ENCODE measurements around the gene CLOCK. TPM values are rescaled to one million over a fixed set of nuclear protein-coding genes. Genes with fewer than 3 reads are reported as not detected.

The CLOCK gene
- total RNA-seq, 1 donor from 2014 or later: 34.2 TPM

- DNase-seq: no peak
- Histone ChIP-seq H3K4me3 (no peak overlapping the region), H3K4me1 (peaks cover 18% of the 10 kb centered on the region), H3K36me3 (no peaks in the 10 kb centered on the region), H3K27me3 (ENCODE audit: low read depth) (no peaks in the 10 kb centered on the region), H3K9me3 (replicated peaks) (no peaks in the 10 kb centered on the region), H3K27ac (replicated peaks) (no peak overlapping the region)
- TF ChIP-seq CTCF (IDR thresholded peaks at IDR 0.05; ENCODE audit: borderline replicate concordance): no peak
- intact Hi-C loops (cut with micrococcal nuclease): loop anchor here (10.0 kb wide), 1 partner anchor 195 kb away; the partner anchor contains the start of gene SRD5A3
Measured at GRCh38 chr4:55540271-55540670, 6.4 kb downstream of the CLOCK start.

GRCh38 chr4:55539658-55540057, 7.1 kb downstream of the CLOCK start:
- intact Hi-C loops (cut with micrococcal nuclease): loop anchor here (10.0 kb wide), 1 partner anchor 195 kb away; the partner anchor contains the start of gene SRD5A3
- no peak overlapping the region for H3K27ac ChIP-seq (replicated peaks)
- H3K27me3 ChIP-seq (ENCODE audit: low read depth): no peaks in the 10 kb centered on the region
- no peaks in the 10 kb centered on the region for H3K36me3 ChIP-seq
- peaks cover 12% of the 10 kb centered on the region for H3K4me1 ChIP-seq
- no peak overlapping the region for H3K4me3 ChIP-seq
- no peaks in the 10 kb centered on the region for H3K9me3 ChIP-seq (replicated peaks)
- DNase-seq: no peak
- TF ChIP-seq CTCF (IDR thresholded peaks at IDR 0.05; ENCODE audit: borderline replicate concordance): no peak

- Histone ChIP-seq H3K27me3 (ENCODE audit: low read depth) (no peaks in the 10 kb centered on the region), H3K27ac (replicated peaks) (no peak overlapping the region), H3K4me3 (no peak overlapping the region), H3K9me3 (replicated peaks) (peaks cover 5% of the 10 kb centered on the region), H3K36me3 (peaks cover 4% of the 10 kb centered on the region), H3K4me1 (peaks cover 6% of the 10 kb centered on the region)
- no peak for DNase-seq
- intact Hi-C loops (cut with micrococcal nuclease): no loop called here
- no peak for TF ChIP-seq CTCF (IDR thresholded peaks at IDR 0.05; ENCODE audit: borderline replicate concordance)
Measured at GRCh38 chr4:55538531-55538930, 8.2 kb downstream of the CLOCK start.

GRCh38 chr4:55534306-55534705, 12.4 kb downstream of the CLOCK start:
- intact Hi-C loops (cut with micrococcal nuclease): no loop called here
- Histone ChIP-seq H3K27me3 (ENCODE audit: low read depth) (no peaks in the 10 kb centered on the region), H3K9me3 (replicated peaks) (peaks cover 33% of the 10 kb centered on the region), H3K27ac (replicated peaks) (no peak overlapping the region), H3K4me1 (no peaks in the 10 kb centered on the region), H3K36me3 (peaks cover 13% of the 10 kb centered on the region), H3K4me3 (no peak overlapping the region)
- no peak for DNase-seq
- TF ChIP-seq CTCF (IDR thresholded peaks at IDR 0.05; ENCODE audit: borderline replicate concordance): no peak

GRCh38 chr4:55530691-55531090, 16.0 kb downstream of the CLOCK start:
- intact Hi-C loops (cut with micrococcal nuclease): no loop called here
- Histone ChIP-seq H3K4me3 (no peak overlapping the region), H3K9me3 (replicated peaks) (peaks cover 33% of the 10 kb centered on the region), H3K27ac (replicated peaks) (no peak overlapping the region), H3K27me3 (ENCODE audit: low read depth) (no peaks in the 10 kb centered on the region), H3K36me3 (peaks cover 13% of the 10 kb centered on the region), H3K4me1 (no peaks in the 10 kb centered on the region)
- no peak for TF ChIP-seq CTCF (IDR thresholded peaks at IDR 0.05; ENCODE audit: borderline replicate concordance)
- no peak for DNase-seq

Measured in left ventricle myocardium inferior (tissue), 1 donor.